Measurements from ENCODE around the gene MYO6. TPM values are rescaled to one million over a fixed set of nuclear protein-coding genes. Genes with fewer than 3 reads are reported as not detected.

MYO6 gene
- total RNA-seq, 4 donors from 2014 or later = 26.1 to 38.0 (median 34.8) TPM

- no peak overlapping the region for H3K4me3 ChIP-seq (ENCODE audit: low read depth, poor library complexity, severe bottlenecking)
- WGBS, 2 donors = 90 to 94% methylated on average over 3 of the region's 3 CpGs
- TF ChIP-seq POLR2A (IDR thresholded peaks at IDR 0.05) (no peak), CTCF (IDR thresholded peaks at IDR 0.05) (no peak)
- no peak for DNase-seq (ENCODE audit: low spot score in 2 of 2)
- intact Hi-C loops (cut with DNase I; ENCODE audit: low total_unique reads) = no loop called here
These were observed 157.8 kb downstream of the MYO6 start for GRCh38 chr6:75906871-75907270.

GRCh38 chr6:75907444-75907843 lies 158.4 kb downstream of the MYO6 start:
- WGBS, 2 donors = 91 to 92% methylated on average over 2 of the region's 2 CpGs
- H3K4me3 ChIP-seq (ENCODE audit: low read depth, poor library complexity, severe bottlenecking) = no peak overlapping the region
- DNase-seq (ENCODE audit: low spot score in 2 of 2) = no peak
- no peak for TF ChIP-seq POLR2A (IDR thresholded peaks at IDR 0.05)
- intact Hi-C loops (cut with DNase I; ENCODE audit: low total_unique reads) = no loop called here

DNA sequence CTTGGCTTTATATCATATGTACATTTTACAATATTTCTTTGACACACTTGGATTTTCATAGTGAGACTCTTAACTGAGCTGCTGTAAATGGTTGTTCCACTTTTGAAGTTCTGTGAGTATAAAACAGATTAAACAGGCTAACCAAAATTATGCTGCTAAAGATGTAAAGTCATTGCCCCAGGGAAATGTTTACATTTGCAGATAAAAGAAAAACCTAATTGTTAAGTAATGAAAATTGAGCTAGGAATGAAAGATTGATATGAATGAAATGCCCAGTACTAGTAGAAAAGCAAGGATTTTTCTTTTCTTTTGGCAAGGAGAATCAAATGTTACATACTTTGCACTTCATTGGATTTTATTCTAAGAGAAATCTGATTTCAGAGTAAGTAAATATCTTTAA lies 164.0 kb downstream of the MYO6 start:
- intact Hi-C loops (cut with DNase I; ENCODE audit: low total_unique reads) = loop anchor here (10.0 kb wide), 1 partner anchor 1868 kb away; no protein-coding TSS in a partner anchor
- no peak for DNase-seq (ENCODE audit: low spot score in 2 of 2)
- H3K4me3 ChIP-seq (ENCODE audit: low read depth, poor library complexity, severe bottlenecking) = no peak overlapping the region

GRCh38 chr6:75922226-75922625 lies 173.2 kb downstream of the MYO6 start:
- intact Hi-C loops (cut with DNase I; ENCODE audit: low total_unique reads) = no loop called here
- no peak overlapping the region for H3K4me3 ChIP-seq (ENCODE audit: low read depth, poor library complexity, severe bottlenecking)
- TF ChIP-seq CTCF (IDR thresholded peaks at IDR 0.05) (no peak), POLR2A (IDR thresholded peaks at IDR 0.05) (no peak)
- no peak for DNase-seq (ENCODE audit: low spot score in 2 of 2)

More for the DNA sequence above, 164.0 kb downstream of the MYO6 start:
- TF ChIP-seq POLR2A (IDR thresholded peaks at IDR 0.05) (no peak), CTCF (IDR thresholded peaks at IDR 0.05) (no peak)

GRCh38 chr6:75926293-75927168 lies 177.5 kb downstream of the MYO6 start:
- intact Hi-C loops (cut with DNase I; ENCODE audit: low total_unique reads) = no loop called here
- no peak for DNase-seq (ENCODE audit: low spot score in 2 of 2)
- WGBS, 2 donors = 90 to 93% methylated on average over 5 of the region's 5 CpGs
- TF ChIP-seq CTCF (IDR thresholded peaks at IDR 0.05) (no peak), POLR2A (IDR thresholded peaks at IDR 0.05) (no peak)
- H3K4me3 ChIP-seq (ENCODE audit: low read depth, poor library complexity, severe bottlenecking) = no peak overlapping the region

DNA sequence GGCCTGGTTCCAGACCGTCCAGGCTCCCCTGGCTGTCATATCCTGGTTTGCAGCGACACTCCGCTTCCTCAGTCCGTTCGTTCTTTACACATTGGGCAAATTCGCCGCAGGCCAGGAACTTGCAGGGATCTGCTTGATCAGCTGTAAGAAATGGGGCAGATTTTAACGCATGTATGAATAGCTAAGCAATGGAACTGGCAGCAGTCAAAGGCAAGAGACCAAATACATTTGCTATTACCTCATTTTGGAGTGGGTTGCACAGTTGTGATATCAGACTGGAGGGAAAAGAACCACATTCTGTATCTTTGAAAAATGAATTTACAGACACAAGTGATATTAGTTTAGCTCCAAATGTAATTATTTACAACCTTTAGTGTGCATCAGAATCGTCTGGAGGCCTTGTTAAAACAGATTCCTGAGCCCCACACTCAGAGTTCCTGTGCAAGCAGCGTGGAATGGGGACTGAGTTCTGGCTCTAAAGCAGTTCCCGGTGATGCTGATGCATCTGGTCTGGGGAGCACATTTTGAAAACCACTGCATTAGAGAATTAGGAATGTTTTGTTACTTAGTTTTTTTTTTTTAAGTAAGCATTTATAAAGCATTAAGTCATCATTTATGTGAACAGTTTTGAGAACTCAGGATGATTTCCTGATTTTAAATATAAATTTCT lies 182.1 kb downstream of the MYO6 start:
- no peak overlapping the region for H3K4me3 ChIP-seq (ENCODE audit: low read depth, poor library complexity, severe bottlenecking)
- TF ChIP-seq POLR2A (IDR thresholded peaks at IDR 0.05) = no peak
- TF ChIP-seq CTCF (IDR thresholded peaks at IDR 0.05) = no peak
- DNase-seq (ENCODE audit: low spot score in 2 of 2) = no peak
- WGBS, 2 donors = 58 to 64% methylated on average over 11 of the region's 11 CpGs
- intact Hi-C loops (cut with DNase I; ENCODE audit: low total_unique reads) = no loop called here

All from lower leg skin (tissue), 4 donors.